ENCODE measurements around the gene COL4A1. TPM values are rescaled to one million over a fixed set of nuclear protein-coding genes. Genes with fewer than 3 reads are reported as not detected.

The COL4A1 gene
- polyA plus RNA-seq, 1 of the 3 experiments (the other 2 are of a cell fraction): 30.3 TPM

DNA sequence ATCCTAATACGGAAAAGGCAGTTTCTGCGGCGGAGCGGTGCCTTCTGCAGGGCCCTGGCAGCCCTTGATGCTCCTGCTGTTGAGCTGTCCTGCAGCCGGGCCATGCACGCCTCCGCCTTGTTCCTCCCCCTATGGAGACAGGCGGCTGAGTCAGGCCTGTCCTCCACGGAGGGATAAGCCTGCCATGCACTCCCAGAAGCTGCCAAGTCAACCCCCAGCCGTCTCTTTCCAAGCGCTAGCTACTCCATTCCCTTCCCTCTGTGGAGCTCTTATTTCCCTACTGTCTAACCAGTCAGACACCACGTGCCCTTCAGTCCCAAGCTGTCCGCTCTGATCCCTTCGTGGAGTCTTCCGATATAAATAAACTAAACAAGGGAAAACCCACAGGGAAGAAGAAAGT is 197.0 kb downstream of the COL4A1 start (continued):
- TF ChIP-seq, protein P1, sequence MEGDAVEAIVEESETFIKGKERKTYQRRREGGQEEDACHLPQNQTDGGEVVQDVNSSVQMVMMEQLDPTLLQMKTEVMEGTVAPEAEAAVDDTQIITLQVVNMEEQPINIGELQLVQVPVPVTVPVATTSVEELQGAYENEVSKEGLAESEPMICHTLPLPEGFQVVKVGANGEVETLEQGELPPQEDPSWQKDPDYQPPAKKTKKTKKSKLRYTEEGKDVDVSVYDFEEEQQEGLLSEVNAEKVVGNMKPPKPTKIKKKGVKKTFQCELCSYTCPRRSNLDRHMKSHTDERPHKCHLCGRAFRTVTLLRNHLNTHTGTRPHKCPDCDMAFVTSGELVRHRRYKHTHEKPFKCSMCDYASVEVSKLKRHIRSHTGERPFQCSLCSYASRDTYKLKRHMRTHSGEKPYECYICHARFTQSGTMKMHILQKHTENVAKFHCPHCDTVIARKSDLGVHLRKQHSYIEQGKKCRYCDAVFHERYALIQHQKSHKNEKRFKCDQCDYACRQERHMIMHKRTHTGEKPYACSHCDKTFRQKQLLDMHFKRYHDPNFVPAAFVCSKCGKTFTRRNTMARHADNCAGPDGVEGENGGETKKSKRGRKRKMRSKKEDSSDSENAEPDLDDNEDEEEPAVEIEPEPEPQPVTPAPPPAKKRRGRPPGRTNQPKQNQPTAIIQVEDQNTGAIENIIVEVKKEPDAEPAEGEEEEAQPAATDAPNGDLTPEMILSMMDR (IDR thresholded peaks at IDR 0.05): no peak
- peak; percentile 40; the same call in 1 of the 2 replicates for TF ChIP-seq SIN3A (IDR thresholded peaks at IDR 0.05; ENCODE audit: borderline replicate concordance, low read depth, low read length)
- peak; percentile 68; the same call in 1 of the 2 replicates for TF ChIP-seq NFIC (IDR thresholded peaks at IDR 0.05; ENCODE audit: borderline replicate concordance)
- no peak for TF ChIP-seq FOXJ3 (CRISPR knock-in tag; IDR thresholded peaks at IDR 0.05)

- no peak for DNase-seq
- no peaks in the 10 kb centered on the region for H4K20me1 ChIP-seq (ENCODE audit: insufficient read depth)
- 55% methylated on average over 9 of the region's 10 CpGs for WGBS (ENCODE audit: low lambda C conversion rate)
- no peaks in the 10 kb centered on the region for H3K9me3 ChIP-seq
- peak overlapping the region; percentile 90 for H2AFZ ChIP-seq (ENCODE audit: low read depth)
- H3K4me3 ChIP-seq (ENCODE audit: low read depth in 2 of 2, low read length in 1 of 2): no peak overlapping the region
- ChIA-PET POLR2A (no interaction called here), CTCF (interaction anchor here (1.2 to 1.6 kb wide), 6 partner anchors 45 to 1194 kb away, joined by 4 to 12 read pairs (median 6); no protein-coding TSS in a partner anchor)
- peak overlapping the region; percentile 67; the same call in 1 of the 2 replicates for H3K4me2 ChIP-seq
- no peak for TF ChIP-seq RAD21 (IDR thresholded peaks at IDR 0.05; ENCODE audit: low read length)
- no peaks in the 10 kb centered on the region for H3K36me3 ChIP-seq (replicated peaks in 1 of 2; ENCODE audit: control insufficient read depth in 1 of 2, insufficient read depth in 2 of 2, low read length in 1 of 2)
- no peaks in the 10 kb centered on the region for H3K27me3 ChIP-seq (ENCODE audit: insufficient read depth)
- H3K79me2 ChIP-seq (ENCODE audit: insufficient read depth): no peaks in the 10 kb centered on the region
- H3K9me2 ChIP-seq: no peaks in the 10 kb centered on the region
- H3K4me1 ChIP-seq (ENCODE audit: control insufficient read depth in 1 of 2, insufficient read depth in 2 of 2, low read depth in 1 of 2, low read length in 1 of 2): peaks cover 6 to 25% of the 10 kb centered on the region in 2 experiments; a peak in 3 of 4 replicates
- H3F3A ChIP-seq (replicated peaks; ENCODE audit: insufficient read depth): peaks cover 14% of the 10 kb centered on the region
- no peak overlapping the region for H3K9ac ChIP-seq
- peak overlapping the region in 1 of 2 experiments; percentile 73; a peak in 1 of 4 replicates for H3K27ac ChIP-seq (ENCODE audit: low read depth in 2 of 2, low read length in 1 of 2)
These were observed 197.7 kb downstream of the COL4A1 start for GRCh38 chr13:110109140-110109783.

GRCh38 chr13:110108348-110109139 is 198.4 kb downstream of the COL4A1 start:
- Histone ChIP-seq H3K27ac (ENCODE audit: low read depth in 2 of 2, low read length in 1 of 2) (no peak overlapping the region), H4K20me1 (ENCODE audit: insufficient read depth) (no peaks in the 10 kb centered on the region), H3K4me2 (no peak overlapping the region), H3K9ac (no peak overlapping the region), H3K79me2 (ENCODE audit: insufficient read depth) (no peaks in the 10 kb centered on the region), H3K4me3 (ENCODE audit: low read depth in 2 of 2, low read length in 1 of 2) (no peak overlapping the region), H3K9me3 (no peaks in the 10 kb centered on the region), H3K9me2 (no peaks in the 10 kb centered on the region), H3F3A (replicated peaks; ENCODE audit: insufficient read depth) (peaks cover 14% of the 10 kb centered on the region), H2AFZ (ENCODE audit: low read depth) (no peak overlapping the region; the same call in 1 of the 2 replicates), H3K4me1 (ENCODE audit: control insufficient read depth in 1 of 2, insufficient read depth in 2 of 2, low read depth in 1 of 2, low read length in 1 of 2) (peaks cover 6 to 23% of the 10 kb centered on the region in 2 experiments; a peak in 3 of 4 replicates), H3K27me3 (ENCODE audit: insufficient read depth) (no peaks in the 10 kb centered on the region), H3K36me3 (replicated peaks in 1 of 2; ENCODE audit: control insufficient read depth in 1 of 2, insufficient read depth in 2 of 2, low read length in 1 of 2) (no peaks in the 10 kb centered on the region)
- ChIA-PET POLR2A (no interaction called here), CTCF (interaction anchor here (0.7 to 3.2 kb wide), 7 partner anchors 23 to 1148 kb away, joined by 3 to 20 read pairs (median 3); no protein-coding TSS in a partner anchor)
- peak; percentile 91 for DNase-seq
- TF ChIP-seq, protein P1 (IDR thresholded peaks at IDR 0.05): peak; percentile 85
- TF ChIP-seq CHD2 (IDR thresholded peaks at IDR 0.05; ENCODE audit: low read length, partially characterized antibody): peak; percentile 16
- peak; percentile 49; the same call in 1 of the 2 replicates for TF ChIP-seq MAX (IDR thresholded peaks at IDR 0.05; ENCODE audit: low read depth)
- TF ChIP-seq RAD21 (IDR thresholded peaks at IDR 0.05; ENCODE audit: low read length): peak; percentile 97
- TF ChIP-seq EP300 (IDR thresholded peaks at IDR 0.05; ENCODE audit: borderline replicate concordance in 1 of 2, low read depth in 1 of 2, low read length in 1 of 2): no peak
- peak; percentile 95 for TF ChIP-seq SMC3 (IDR thresholded peaks at IDR 0.05; ENCODE audit: low read depth, low read length)
- 59% methylated on average over 6 of the region's 6 CpGs for WGBS (ENCODE audit: low lambda C conversion rate)
